Measurements from ENCODE around the gene ARHGEF7. TPM values are rescaled to one million over a fixed set of nuclear protein-coding genes. Genes with fewer than 3 reads are reported as not detected.
A peak's percentile ranks its signal among the peaks of the same experiment; 100 is the strongest.

The ARHGEF7 gene
- total and polyA plus RNA-seq, 2 experiments from 2014 or later, result 30.1 to 46.8 TPM

- 91% methylated on average over 19 of the region's 19 CpGs for WGBS (ENCODE audit: low lambda C conversion rate, missing lambda C conversion rate)
- H3K79me2 ChIP-seq, result peaks cover 98% of the 10 kb centered on the region
- TF ChIP-seq EZH2phosphoT487 (IDR thresholded peaks at IDR 0.05; ENCODE audit: low read depth, severe bottlenecking, unreplicated experiment) (no peak), CTCF (IDR thresholded peaks at IDR 0.05; ENCODE audit: poor library complexity) (no peak), EZH2 (IDR thresholded peaks at IDR 0.05; ENCODE audit: borderline replicate concordance) (no peak)
- H3K27ac ChIP-seq, result no peak overlapping the region
- no peaks in the 10 kb centered on the region for H3K9me2 ChIP-seq (replicated peaks; ENCODE audit: insufficient read depth)
- H2AFZ ChIP-seq, result no peak overlapping the region
- no peaks in the 10 kb centered on the region for H3K27me3 ChIP-seq
- H3K4me2 ChIP-seq, result no peak overlapping the region
- DNase-seq (ENCODE audit: low spot score), result no peak
- peaks cover 21% of the 10 kb centered on the region for H3K4me1 ChIP-seq (ENCODE audit: insufficient read depth)
- H3K9me3 ChIP-seq (ENCODE audit: low read depth), result no peaks in the 10 kb centered on the region
- H3K36me3 ChIP-seq (replicated peaks; ENCODE audit: insufficient read depth, low read depth), result no peaks in the 10 kb centered on the region
- no peak overlapping the region for H3K4me3 ChIP-seq
- H4K20me1 ChIP-seq (ENCODE audit: insufficient read depth, poor library complexity, severe bottlenecking), result peaks cover 76% of the 10 kb centered on the region
These were observed 100.3 kb downstream of the ARHGEF7 start for GRCh38 chr13:111215081-111216047.

- Histone ChIP-seq H3K9me2 (replicated peaks; ENCODE audit: insufficient read depth) (no peaks in the 10 kb centered on the region), H3K79me2 (peaks cover 92% of the 10 kb centered on the region), H3K4me2 (no peak overlapping the region), H3K9me3 (ENCODE audit: low read depth) (no peaks in the 10 kb centered on the region), H3K4me1 (ENCODE audit: insufficient read depth) (peaks cover 12% of the 10 kb centered on the region), H2AFZ (no peak overlapping the region), H3K4me3 (no peak overlapping the region), H3K27ac (no peak overlapping the region), H3K27me3 (no peaks in the 10 kb centered on the region), H3K36me3 (replicated peaks; ENCODE audit: insufficient read depth, low read depth) (no peaks in the 10 kb centered on the region), H4K20me1 (ENCODE audit: insufficient read depth, poor library complexity, severe bottlenecking) (peaks cover 68% of the 10 kb centered on the region)
- DNase-seq (ENCODE audit: low spot score), result peak; percentile 60
- TF ChIP-seq EZH2phosphoT487 (IDR thresholded peaks at IDR 0.05; ENCODE audit: low read depth, severe bottlenecking, unreplicated experiment), result no peak
- TF ChIP-seq CTCF (IDR thresholded peaks at IDR 0.05; ENCODE audit: poor library complexity), result peak; percentile 55
- 86% methylated on average over 15 of the region's 15 CpGs for WGBS (ENCODE audit: low lambda C conversion rate, missing lambda C conversion rate)
These were observed 101.3 kb downstream of the ARHGEF7 start for GRCh38 chr13:111216166-111216960.

GRCh38 chr13:111217641-111218040 lies 102.5 kb downstream of the ARHGEF7 start:
- no peaks in the 10 kb centered on the region for H3K4me1 ChIP-seq (ENCODE audit: insufficient read depth)
- TF ChIP-seq EZH2 (IDR thresholded peaks at IDR 0.05; ENCODE audit: borderline replicate concordance) (no peak), EZH2phosphoT487 (IDR thresholded peaks at IDR 0.05; ENCODE audit: low read depth, severe bottlenecking, unreplicated experiment) (no peak), CTCF (IDR thresholded peaks at IDR 0.05; ENCODE audit: poor library complexity) (no peak)
- H3K27me3 ChIP-seq, result no peaks in the 10 kb centered on the region
- H3K9me3 ChIP-seq (ENCODE audit: low read depth), result no peaks in the 10 kb centered on the region
- H3K9me2 ChIP-seq (replicated peaks; ENCODE audit: insufficient read depth), result no peaks in the 10 kb centered on the region
- H3K4me2 ChIP-seq, result no peak overlapping the region
- no peaks in the 10 kb centered on the region for H3K36me3 ChIP-seq (replicated peaks; ENCODE audit: insufficient read depth, low read depth)
- no peak overlapping the region for H2AFZ ChIP-seq
- H3K79me2 ChIP-seq, result peaks cover 91% of the 10 kb centered on the region
- no peak overlapping the region for H3K4me3 ChIP-seq
- peaks cover 64% of the 10 kb centered on the region for H4K20me1 ChIP-seq (ENCODE audit: insufficient read depth, poor library complexity, severe bottlenecking)
- DNase-seq (ENCODE audit: low spot score), result no peak
- no peak overlapping the region for H3K27ac ChIP-seq
- 89% methylated on average over 13 of the region's 13 CpGs for WGBS (ENCODE audit: low lambda C conversion rate, missing lambda C conversion rate)
